Measurements from ENCODE around the gene MCTP1.

DNA sequence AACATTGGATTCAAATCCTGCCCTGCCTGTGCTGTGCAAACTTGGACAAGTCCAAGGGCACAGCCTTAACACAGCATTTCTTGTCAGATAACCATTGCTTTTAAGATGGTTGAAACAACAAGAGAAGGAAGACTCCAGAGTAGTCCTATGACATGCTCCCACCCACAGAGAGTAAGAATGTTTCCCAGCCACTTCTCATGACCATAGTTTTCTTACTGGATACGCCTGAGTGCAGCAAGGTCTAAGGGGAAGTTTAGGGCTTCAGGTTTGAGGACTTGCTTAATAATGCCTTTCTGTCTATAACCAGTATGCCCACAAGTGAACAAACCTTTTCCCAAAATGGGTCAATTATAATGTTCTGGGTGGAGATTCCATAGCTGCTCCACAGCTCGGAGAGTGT is 540.0 kb downstream of the MCTP1 start:
- no peak for TF ChIP-seq CTCF (IDR thresholded peaks at IDR 0.05; ENCODE audit: low read length)
- no peak for TF ChIP-seq EZH2phosphoT487 (IDR thresholded peaks at IDR 0.05; ENCODE audit: low read length)

All from MM.1S (cell line).